Measurements from ENCODE around the gene RPL41. TPM values are rescaled to one million over a fixed set of nuclear protein-coding genes. Genes with fewer than 3 reads are reported as not detected.
"Not testable (repeated sequence)": the region's sequence is repeated elsewhere in the genome, so short reads cannot be mapped to it uniquely, and the experiment has no call there.

Gene RPL41
- 1,000 to 10,000 TPM; 3,981 to 4,002 TPM for total RNA-seq

- peaks cover 58% of the 10 kb centered on the region for H3K36me3 Mint-ChIP-seq (ENCODE audit: low read depth)
- H3K27me3 Mint-ChIP-seq: no peaks in the 10 kb centered on the region
- H3K27ac Mint-ChIP-seq: peak within 1 kb of the TSS; percentile 99
- peak within 1 kb of the TSS; percentile 99 for H3K4me3 Mint-ChIP-seq
- H3K9me3 Mint-ChIP-seq: no peaks in the 10 kb centered on the region
- DNase-seq: peak; percentile 95
- CTCF ChIA-PET: interaction anchor here (0.7 to 15.1 kb wide), 15 partner anchors 9 to 1654 kb away, joined by 3 to 271 read pairs (median 9); partner anchors contain the start of genes ERBB3, ESYT1, PA2G4 and RNF41
- H3K4me1 Mint-ChIP-seq: peaks cover 39% of the 10 kb centered on the region
- POLR2A ChIA-PET: interaction anchor here (0.6 to 6.3 kb wide), 20 partner anchors 11 to 378 kb away, joined by 3 to 226 read pairs (median 8); partner anchors contain the start of genes ERBB3, ESYT1, IKZF4 and MYL6
Observed at GRCh38 chr12:56116267-56117081, at the start of gene RPL41. TSS of gene RPL41 (plus strand) at chr12:56116633.

GRCh38 chr12:56071648-56072047, 44.8 kb upstream of the RPL41 start:
- Mint-ChIP-seq H3K27ac (no peak overlapping the region), H3K4me3 (no peak overlapping the region), H3K9me3 (no peaks in the 10 kb centered on the region), H3K27me3 (peaks cover 7% of the 10 kb centered on the region), H3K36me3 (ENCODE audit: low read depth) (no peaks in the 10 kb centered on the region), H3K4me1 (peaks cover 7% of the 10 kb centered on the region)
- ChIA-PET POLR2A (no interaction called here), CTCF (no interaction called here)
- DNase-seq: no peak

- ChIA-PET POLR2A (interaction anchor here (0.8 to 1.2 kb wide), 2 partner anchors 29 to 99 kb away, joined by 3 to 4 read pairs; no protein-coding TSS in a partner anchor), CTCF (interaction anchor here (1.2 to 1.8 kb wide), 2 partner anchors 11 to 27 kb away, joined by 4 to 7 read pairs; no protein-coding TSS in a partner anchor)
- Mint-ChIP-seq H3K4me1 (peaks cover 6% of the 10 kb centered on the region), H3K9me3 (no peaks in the 10 kb centered on the region), H3K27me3 (peaks cover 6% of the 10 kb centered on the region), H3K36me3 (ENCODE audit: low read depth) (no peaks in the 10 kb centered on the region), H3K27ac (no peak overlapping the region), H3K4me3 (no peak overlapping the region)
- DNase-seq: no peak
Observed at GRCh38 chr12:56074396-56074795, 42.0 kb upstream of the RPL41 start.

- Mint-ChIP-seq H3K4me1 (peaks cover 15% of the 10 kb centered on the region), H3K27me3 (peaks cover 26% of the 10 kb centered on the region)
- H3K4me3 Mint-ChIP-seq; POLR2A ChIA-PET; H3K9me3 Mint-ChIP-seq; H3K27ac Mint-ChIP-seq; DNase-seq; H3K36me3 Mint-ChIP-seq (ENCODE audit: low read depth): not testable (repeated sequence)
- CTCF ChIA-PET: interaction anchor here (1.2 to 7.3 kb wide), 2 partner anchors 26 to 68 kb away, joined by 3 to 60 read pairs; partner anchors contain the start of gene PA2G4
Observed at GRCh38 chr12:56077966-56078365, 38.5 kb upstream of the RPL41 start.

GRCh38 chr12:56078427-56078826, 38.0 kb upstream of the RPL41 start:
- ChIA-PET POLR2A (interaction anchor here (4.5 kb wide), 1 partner anchor 26 kb away, joined by 36 read pairs; the partner anchor contains the start of gene PA2G4), CTCF (interaction anchor here (1.2 to 7.3 kb wide), 2 partner anchors 25 to 69 kb away, joined by 3 to 60 read pairs; partner anchors contain the start of gene PA2G4)
- H3K4me3 Mint-ChIP-seq: peak overlapping the region; percentile 74
- no peaks in the 10 kb centered on the region for H3K9me3 Mint-ChIP-seq
- H3K27ac Mint-ChIP-seq: no peak overlapping the region
- H3K27me3 Mint-ChIP-seq: peaks cover 24% of the 10 kb centered on the region
- DNase-seq: no peak
- H3K36me3 Mint-ChIP-seq (ENCODE audit: low read depth): no peaks in the 10 kb centered on the region
- H3K4me1 Mint-ChIP-seq: peaks cover 15% of the 10 kb centered on the region

GRCh38 chr12:56078931-56079722, 37.3 kb upstream of the RPL41 start:
- Mint-ChIP-seq H3K27me3 (peaks cover 31% of the 10 kb centered on the region), H3K9me3 (no peaks in the 10 kb centered on the region), H3K36me3 (ENCODE audit: low read depth) (no peaks in the 10 kb centered on the region), H3K27ac (no peak overlapping the region), H3K4me1 (peaks cover 15% of the 10 kb centered on the region), H3K4me3 (peak overlapping the region; percentile 74)
- peak; percentile 65 for DNase-seq
- ChIA-PET CTCF (interaction anchor here (0.8 to 7.3 kb wide), 10 partner anchors 9 to 105 kb away, joined by 3 to 60 read pairs (median 4); partner anchors contain the start of genes ESYT1, PA2G4, RAB5B and ZC3H10), POLR2A (interaction anchor here (0.6 to 4.5 kb wide), 5 partner anchors 16 to 385 kb away, joined by 3 to 36 read pairs (median 3); partner anchors contain the start of genes PA2G4 and RPL41)

GRCh38 chr12:56079723-56080555, 36.5 kb upstream of the RPL41 start, which contains the start of gene ERBB3:
TSS of gene ERBB3 (plus strand) at chr12:56080165. CDS start at chr12:56080301, 136 bp downstream.
- Mint-ChIP-seq H3K36me3 (ENCODE audit: low read depth) (no peaks in the 10 kb centered on the region), H3K27me3 (peaks cover 33% of the 10 kb centered on the region), H3K9me3 (no peaks in the 10 kb centered on the region), H3K4me1 (peaks cover 15% of the 10 kb centered on the region), H3K27ac (no peak within 1 kb of the TSS), H3K4me3 (peak within 1 kb of the TSS; percentile 74)
- CTCF ChIA-PET: interaction anchor here (0.7 to 7.3 kb wide), 12 partner anchors 10 to 106 kb away, joined by 3 to 60 read pairs (median 4); partner anchors contain the start of genes ESYT1, PA2G4, RAB5B and ZC3H10
- peak; percentile 73 for DNase-seq
- POLR2A ChIA-PET: interaction anchor here (0.6 to 4.5 kb wide), 5 partner anchors 16 to 384 kb away, joined by 3 to 36 read pairs (median 3); partner anchors contain the start of genes PA2G4 and RPL41

- Mint-ChIP-seq H3K36me3 (ENCODE audit: low read depth) (no peaks in the 10 kb centered on the region), H3K9me3 (no peaks in the 10 kb centered on the region), H3K27ac (no peak overlapping the region), H3K4me1 (peaks cover 16% of the 10 kb centered on the region), H3K27me3 (peaks cover 35% of the 10 kb centered on the region), H3K4me3 (peak overlapping the region; percentile 74)
- no peak for DNase-seq
- CTCF ChIA-PET: interaction anchor here (0.7 to 7.3 kb wide), 6 partner anchors 10 to 39 kb away, joined by 3 to 60 read pairs (median 4); partner anchors contain the start of gene PA2G4
- POLR2A ChIA-PET: interaction anchor here (0.9 to 4.5 kb wide), 3 partner anchors 23 to 35 kb away, joined by 3 to 36 read pairs (median 3); partner anchors contain the start of gene PA2G4
Observed at GRCh38 chr12:56080556-56081138, 35.8 kb upstream of the RPL41 start.

- peaks cover 16% of the 10 kb centered on the region for H3K4me1 Mint-ChIP-seq
Observed at GRCh38 chr12:56081393-56082347, 34.8 kb upstream of the RPL41 start.

GRCh38 chr12:56082382-56082781, 34.1 kb upstream of the RPL41 start:
- H3K4me1 Mint-ChIP-seq: peaks cover 16% of the 10 kb centered on the region
- POLR2A ChIA-PET: interaction anchor here (0.9 to 4.5 kb wide), 3 partner anchors 10 to 34 kb away, joined by 3 to 36 read pairs (median 4); partner anchors contain the start of genes PA2G4 and RPL41
- no peaks in the 10 kb centered on the region for H3K9me3 Mint-ChIP-seq

More at GRCh38 chr12:56081393-56082347, 34.8 kb upstream of the RPL41 start:
- DNase-seq: no peak
- CTCF ChIA-PET: interaction anchor here (0.8 to 7.3 kb wide), 5 partner anchors 9 to 38 kb away, joined by 3 to 60 read pairs (median 3); partner anchors contain the start of gene PA2G4
- POLR2A ChIA-PET: interaction anchor here (0.9 to 4.5 kb wide), 5 partner anchors 9 to 35 kb away, joined by 3 to 36 read pairs (median 3); partner anchors contain the start of genes PA2G4 and RPL41
- H3K27me3 Mint-ChIP-seq: peaks cover 35% of the 10 kb centered on the region
- H3K4me3 Mint-ChIP-seq: no peak overlapping the region
- no peak overlapping the region for H3K27ac Mint-ChIP-seq
- no peaks in the 10 kb centered on the region for H3K9me3 Mint-ChIP-seq
- H3K36me3 Mint-ChIP-seq (ENCODE audit: low read depth): no peaks in the 10 kb centered on the region

More at GRCh38 chr12:56082382-56082781, 34.1 kb upstream of the RPL41 start:
- Mint-ChIP-seq H3K4me3 (no peak overlapping the region), H3K36me3 (ENCODE audit: low read depth) (no peaks in the 10 kb centered on the region), H3K27ac (no peak overlapping the region), H3K27me3 (peaks cover 35% of the 10 kb centered on the region)
- CTCF ChIA-PET: interaction anchor here (0.6 to 7.3 kb wide), 4 partner anchors 17 to 114 kb away, joined by 3 to 60 read pairs (median 4); partner anchors contain the start of genes PA2G4 and ZC3H10
- no peak for DNase-seq
